NCI-H1694 treated with DMSO at 0.1 percent for 48 hours (cell line): ENCODE measurements around the gene TLN1.

Experiments used
- DNase-seq: peaks from one replicate; lab custom pipeline; 2025; lab: John Stamatoyannopoulos, UW

Gene TLN1, protein sequence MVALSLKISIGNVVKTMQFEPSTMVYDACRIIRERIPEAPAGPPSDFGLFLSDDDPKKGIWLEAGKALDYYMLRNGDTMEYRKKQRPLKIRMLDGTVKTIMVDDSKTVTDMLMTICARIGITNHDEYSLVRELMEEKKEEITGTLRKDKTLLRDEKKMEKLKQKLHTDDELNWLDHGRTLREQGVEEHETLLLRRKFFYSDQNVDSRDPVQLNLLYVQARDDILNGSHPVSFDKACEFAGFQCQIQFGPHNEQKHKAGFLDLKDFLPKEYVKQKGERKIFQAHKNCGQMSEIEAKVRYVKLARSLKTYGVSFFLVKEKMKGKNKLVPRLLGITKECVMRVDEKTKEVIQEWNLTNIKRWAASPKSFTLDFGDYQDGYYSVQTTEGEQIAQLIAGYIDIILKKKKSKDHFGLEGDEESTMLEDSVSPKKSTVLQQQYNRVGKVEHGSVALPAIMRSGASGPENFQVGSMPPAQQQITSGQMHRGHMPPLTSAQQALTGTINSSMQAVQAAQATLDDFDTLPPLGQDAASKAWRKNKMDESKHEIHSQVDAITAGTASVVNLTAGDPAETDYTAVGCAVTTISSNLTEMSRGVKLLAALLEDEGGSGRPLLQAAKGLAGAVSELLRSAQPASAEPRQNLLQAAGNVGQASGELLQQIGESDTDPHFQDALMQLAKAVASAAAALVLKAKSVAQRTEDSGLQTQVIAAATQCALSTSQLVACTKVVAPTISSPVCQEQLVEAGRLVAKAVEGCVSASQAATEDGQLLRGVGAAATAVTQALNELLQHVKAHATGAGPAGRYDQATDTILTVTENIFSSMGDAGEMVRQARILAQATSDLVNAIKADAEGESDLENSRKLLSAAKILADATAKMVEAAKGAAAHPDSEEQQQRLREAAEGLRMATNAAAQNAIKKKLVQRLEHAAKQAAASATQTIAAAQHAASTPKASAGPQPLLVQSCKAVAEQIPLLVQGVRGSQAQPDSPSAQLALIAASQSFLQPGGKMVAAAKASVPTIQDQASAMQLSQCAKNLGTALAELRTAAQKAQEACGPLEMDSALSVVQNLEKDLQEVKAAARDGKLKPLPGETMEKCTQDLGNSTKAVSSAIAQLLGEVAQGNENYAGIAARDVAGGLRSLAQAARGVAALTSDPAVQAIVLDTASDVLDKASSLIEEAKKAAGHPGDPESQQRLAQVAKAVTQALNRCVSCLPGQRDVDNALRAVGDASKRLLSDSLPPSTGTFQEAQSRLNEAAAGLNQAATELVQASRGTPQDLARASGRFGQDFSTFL (N-terminal part only)

DNA sequence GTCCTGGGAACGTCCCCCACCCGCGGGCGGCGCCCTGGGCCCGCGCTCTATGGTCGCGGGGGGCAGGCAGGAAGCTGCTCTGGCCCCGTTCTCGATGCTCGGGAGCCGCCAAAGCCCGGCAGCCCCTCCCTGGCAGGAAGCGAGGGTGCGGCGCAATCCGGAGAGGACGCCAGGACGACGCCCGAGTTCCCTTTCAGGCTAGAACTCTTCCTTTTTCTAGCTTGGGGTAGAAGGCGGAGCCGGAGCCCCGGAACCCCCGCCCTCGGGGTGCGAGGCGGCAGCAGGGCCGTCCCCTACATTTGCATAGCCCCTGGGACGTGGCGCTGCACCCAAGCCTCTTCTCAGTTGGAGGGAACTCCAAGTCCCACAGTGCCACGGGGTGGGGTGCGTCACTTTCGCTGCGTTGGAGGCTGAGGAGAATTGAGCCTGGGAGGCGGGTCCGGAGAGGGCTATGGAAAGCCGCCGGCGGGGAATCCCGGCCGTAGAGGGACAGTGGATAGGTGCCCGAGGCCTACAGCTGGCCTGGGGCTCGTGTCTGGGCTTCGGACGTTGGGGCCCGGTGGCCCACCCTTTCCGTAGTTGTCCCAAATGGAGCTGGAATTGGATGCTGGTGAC, at the start of gene TLN1, which contains the start of gene CREB3:
Gene TLN1 (minus strand): TSS at position 11 of the 615 bp plus-strand sequence. CDS start 6,501 bp downstream, outside the sequence.
Gene CREB3 (plus strand): TSS at position 482 of the 615 bp plus-strand sequence. CDS start 107 bp downstream, at position 589.
- peak; percentile 97 for DNase-seq

DNA sequence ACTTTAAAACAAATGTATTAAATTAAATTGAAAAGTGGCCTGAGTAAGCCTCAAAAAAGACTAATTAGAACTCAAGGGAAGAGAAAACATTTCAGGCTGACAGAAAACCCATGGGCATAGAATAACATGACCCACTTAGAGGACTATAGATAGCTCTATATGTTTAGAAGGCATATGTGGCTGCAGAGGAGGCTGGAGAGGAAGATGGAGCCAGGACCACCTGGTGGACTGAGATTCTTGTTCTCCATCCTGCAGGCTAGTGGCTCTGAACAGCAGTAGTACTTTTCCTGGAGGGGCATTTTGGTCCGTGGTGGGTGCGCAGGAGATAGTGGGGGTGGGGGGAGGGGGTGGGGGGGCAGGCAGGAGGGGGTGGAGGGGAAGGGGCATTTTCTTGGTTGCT, 49.1 kb upstream of the TLN1 start:
- no peak for DNase-seq

GRCh38 chr9:35778496-35778895, 46.5 kb upstream of the TLN1 start:
- DNase-seq, result no peak

- DNase-seq, result no peak
These were observed 44.0 kb upstream of the TLN1 start for GRCh38 chr9:35776018-35776417.

- DNase-seq, result no peak
These were observed 43.1 kb upstream of the TLN1 start for GRCh38 chr9:35774907-35775635.

GRCh38 chr9:35771943-35772342, 39.9 kb upstream of the TLN1 start:
- no peak for DNase-seq

- peak; percentile 28 for DNase-seq
These were observed 39.5 kb upstream of the TLN1 start for GRCh38 chr9:35771534-35771933.

DNA sequence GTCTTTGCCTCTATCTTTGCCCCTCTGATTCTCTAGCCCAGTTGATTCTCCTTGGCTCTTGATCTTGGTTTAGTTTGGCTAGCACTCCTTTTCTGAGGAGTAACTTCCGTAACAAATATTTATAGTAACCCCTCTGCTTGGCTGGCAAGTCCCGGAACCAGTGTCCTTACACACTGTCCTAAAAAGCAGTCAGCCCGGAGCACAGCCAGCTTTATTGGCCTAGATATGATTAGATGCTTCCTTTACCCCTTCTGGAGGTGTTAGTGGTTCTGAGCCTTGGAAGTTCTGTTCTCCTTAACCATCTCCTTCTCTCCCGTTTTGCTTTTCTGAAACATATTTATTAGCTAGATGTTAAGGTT, 39.1 kb upstream of the TLN1 start:
- no peak for DNase-seq

- DNase-seq, result no peak
These were observed 37.8 kb upstream of the TLN1 start for GRCh38 chr9:35769763-35770162.

- DNase-seq, result no peak
These were observed 35.5 kb upstream of the TLN1 start for GRCh38 chr9:35767458-35767857.

- DNase-seq, result no peak
These were observed 35.0 kb upstream of the TLN1 start for GRCh38 chr9:35766997-35767396.

GRCh38 chr9:35763803-35764202, 31.8 kb upstream of the TLN1 start:
- DNase-seq, result no peak

GRCh38 chr9:35763181-35763580, 31.2 kb upstream of the TLN1 start:
- no peak for DNase-seq

GRCh38 chr9:35760651-35761050, 28.7 kb upstream of the TLN1 start:
- no peak for DNase-seq

- DNase-seq, result no peak
These were observed 27.8 kb upstream of the TLN1 start for GRCh38 chr9:35759795-35760194.

DNA sequence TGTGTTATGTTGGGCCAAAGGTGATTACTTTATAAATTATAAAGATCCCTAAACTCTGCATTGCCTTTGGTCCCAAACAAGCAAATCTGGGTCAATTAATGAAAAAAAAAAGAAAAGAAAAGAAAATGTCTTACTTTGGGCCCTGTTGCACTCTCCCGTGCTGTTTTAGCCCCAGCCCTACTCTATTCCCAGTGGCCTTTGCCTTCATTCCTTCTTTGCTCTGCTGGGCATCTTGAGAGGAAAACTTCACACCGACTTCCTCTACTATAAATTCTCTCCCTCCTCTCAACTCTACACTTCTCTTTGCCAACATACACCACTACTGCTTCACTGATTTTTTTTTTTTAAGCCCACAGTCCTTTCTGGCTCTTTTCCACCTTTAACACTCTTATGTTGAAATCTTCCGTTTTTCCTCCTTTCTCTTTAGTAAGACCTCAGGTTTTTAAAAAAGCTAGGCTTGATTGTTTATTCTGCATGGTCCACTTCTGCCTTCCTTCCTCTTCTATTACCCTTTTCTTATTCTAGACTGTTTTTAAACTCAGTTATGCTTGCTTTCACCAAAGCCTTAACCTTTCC, 26.6 kb upstream of the TLN1 start:
- no peak for DNase-seq

DNA sequence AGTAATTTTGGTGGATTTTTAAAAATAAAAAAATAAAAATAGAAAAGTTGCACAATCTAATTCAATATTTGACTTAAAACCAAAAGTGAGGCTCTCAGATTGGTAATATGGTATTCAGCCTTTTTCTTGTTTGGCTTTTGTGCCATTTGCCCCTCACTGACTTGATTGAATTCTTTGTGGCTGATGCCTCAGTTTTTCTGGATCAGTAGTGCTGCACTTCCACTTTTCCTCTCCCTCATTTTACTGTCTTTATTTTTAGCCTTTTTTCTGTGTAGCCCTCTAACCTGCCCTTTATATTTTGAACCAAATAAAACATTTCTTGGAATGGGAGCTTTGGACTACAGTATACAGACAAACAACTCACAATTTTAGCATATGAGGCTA, 25.9 kb upstream of the TLN1 start:
- DNase-seq, result no peak

DNA sequence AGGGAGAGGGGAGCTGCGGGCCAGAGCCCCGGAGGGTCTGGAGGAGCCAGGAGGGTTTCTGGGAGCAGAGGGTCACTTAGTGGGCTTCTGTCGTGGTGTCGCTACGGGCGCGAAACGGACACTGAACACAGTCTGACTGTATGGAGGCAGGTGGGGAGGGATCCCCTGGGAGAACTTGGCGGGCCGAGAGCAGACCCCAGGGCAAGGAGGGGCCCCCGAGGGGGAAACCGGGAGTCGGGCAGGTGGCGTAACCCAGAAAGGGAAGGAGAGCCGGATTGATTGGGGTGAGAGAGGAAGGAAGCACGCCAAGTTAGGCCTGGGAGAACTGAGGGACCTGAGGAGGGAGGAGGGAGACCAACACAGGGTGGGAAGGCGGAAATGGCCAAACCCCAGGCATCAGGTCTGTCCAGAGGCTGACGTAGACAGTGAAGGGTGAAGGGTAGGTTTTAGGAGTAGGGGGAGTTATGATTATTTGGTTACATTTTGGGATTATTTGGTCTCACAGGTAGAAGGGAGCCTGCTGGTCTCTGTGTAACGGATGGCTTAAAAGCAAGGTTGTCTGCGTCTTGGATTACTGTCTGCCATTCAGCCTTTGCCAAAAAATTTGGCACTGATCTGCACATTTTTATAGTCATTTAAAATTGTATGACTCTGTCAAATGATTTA, 25.4 kb upstream of the TLN1 start:
- DNase-seq, result no peak

DNA sequence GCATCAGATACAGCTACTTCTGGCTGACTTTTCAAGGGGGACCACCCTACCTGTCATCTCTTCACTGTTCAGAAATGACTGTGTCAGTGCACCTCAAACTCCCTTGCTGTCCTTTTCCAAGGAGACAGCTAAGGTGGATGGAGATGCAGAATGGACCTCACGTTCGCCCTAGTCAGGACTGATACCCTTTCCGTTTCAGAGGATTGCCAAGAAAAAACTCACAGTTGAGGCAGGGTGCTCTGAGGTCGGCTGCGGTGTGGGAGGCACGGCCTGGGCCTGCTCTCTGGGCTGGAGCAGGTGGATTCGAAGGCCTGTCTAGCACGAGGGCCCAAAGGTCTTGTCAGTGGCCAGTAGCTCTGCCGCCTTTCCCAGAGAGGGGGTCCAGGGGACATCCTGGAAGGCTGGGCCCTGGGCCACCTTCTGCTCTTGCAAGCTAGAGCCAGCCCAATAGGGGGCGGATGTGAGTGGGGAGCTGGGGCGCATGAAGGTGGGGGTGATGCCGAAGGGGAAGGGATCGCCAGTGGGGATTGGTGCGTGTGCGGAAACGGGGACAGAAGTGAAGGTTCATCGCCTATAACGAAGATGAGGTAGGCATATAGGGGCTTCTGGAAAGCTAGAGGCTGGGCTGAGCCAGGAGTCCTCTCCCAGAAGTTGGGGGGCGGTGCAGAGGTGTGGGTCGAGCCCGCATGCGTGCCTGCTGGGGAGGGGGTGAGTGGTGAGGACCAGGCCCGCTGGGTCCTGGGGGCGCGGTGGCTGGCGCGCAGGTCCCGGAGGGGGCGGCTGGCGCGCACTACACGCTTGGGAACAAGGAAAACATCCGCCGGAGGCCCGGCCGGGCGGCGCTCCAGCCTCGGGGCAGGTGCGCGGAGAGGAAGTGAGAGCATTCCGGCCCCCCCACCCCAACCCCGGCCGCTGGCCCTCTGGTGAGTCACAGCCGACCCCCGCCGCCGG, 24.6 kb upstream of the TLN1 start:
- DNase-seq, result no peak
